Measurements from ENCODE around the gene ACSS1.

GRCh38 chr20:25011261-25011660 is 46.7 kb downstream of the ACSS1 start:
- TF ChIP-seq CTCF (IDR thresholded peaks at IDR 0.05) (no peak), POLR2A (IDR thresholded peaks at IDR 0.05) (no peak)

Measured in tibial nerve (tissue), 3 donors.